Right renal cortex interstitium (tissue), 3 donors: Measurements from ENCODE around the gene BTBD3. TPM values are rescaled to one million over a fixed set of nuclear protein-coding genes. Genes with fewer than 3 reads are reported as not detected.
A peak's percentile ranks its signal among the peaks of the same experiment; 100 is the strongest.

Experiments
- DNase-seq, 3 donors: peaks; one replicate each; pipeline ENCODE4 v3.0.0-alpha.2; 2013; ENCODE audit warnings: low read depth in 3 of 3, low spot score in 2 of 3
- polyA plus RNA-seq, 3 donors: library from polyadenylated mRNA; unstranded; fragments of 120-200 nt; gene quantifications; one replicate each; pipeline ENCODE4 v1.2.1, GENCODE V29; 2013; ENCODE audit not compliant: insufficient read length in 3 of 3

BTBD3 gene
- polyA plus RNA-seq, 3 donors = 65.3 to 74.3 (median 69.8) TPM

DNA sequence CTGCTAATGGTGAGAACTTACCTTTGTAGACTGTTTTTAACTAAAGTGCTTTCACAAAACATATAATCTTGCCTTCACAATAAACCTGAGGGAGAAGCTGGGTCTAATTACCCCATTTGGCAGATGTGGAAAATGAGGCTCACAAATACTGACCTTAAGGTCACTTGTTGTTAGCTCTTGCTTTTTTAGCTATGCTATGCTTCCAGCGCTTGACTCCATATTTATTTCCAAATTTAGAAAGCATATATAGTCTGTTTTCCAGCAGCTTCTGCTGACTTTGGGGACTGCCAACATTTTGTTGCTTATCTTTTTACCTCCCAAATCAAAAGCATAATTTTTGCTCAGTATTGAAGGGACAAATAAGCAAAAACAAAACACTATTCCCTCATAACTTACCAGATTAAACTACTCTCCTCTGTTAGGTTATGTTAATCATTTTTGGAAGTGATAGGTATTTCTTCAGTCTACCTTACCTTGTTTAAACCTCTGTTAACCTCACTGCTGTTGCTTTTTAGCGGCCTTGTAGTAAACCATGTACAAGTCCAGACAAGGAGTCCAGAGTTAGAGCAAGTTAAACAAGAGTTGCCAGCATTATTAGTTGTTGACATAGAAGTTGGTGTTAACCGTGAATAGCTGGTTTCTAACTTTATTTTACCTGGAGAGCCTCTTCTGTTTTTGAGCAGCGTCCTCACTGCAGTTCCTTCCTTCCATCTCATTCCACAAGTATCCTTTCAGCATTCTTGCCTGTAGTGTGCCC lies 4.9 kb upstream of the BTBD3 start:
- no peak for DNase-seq

DNA sequence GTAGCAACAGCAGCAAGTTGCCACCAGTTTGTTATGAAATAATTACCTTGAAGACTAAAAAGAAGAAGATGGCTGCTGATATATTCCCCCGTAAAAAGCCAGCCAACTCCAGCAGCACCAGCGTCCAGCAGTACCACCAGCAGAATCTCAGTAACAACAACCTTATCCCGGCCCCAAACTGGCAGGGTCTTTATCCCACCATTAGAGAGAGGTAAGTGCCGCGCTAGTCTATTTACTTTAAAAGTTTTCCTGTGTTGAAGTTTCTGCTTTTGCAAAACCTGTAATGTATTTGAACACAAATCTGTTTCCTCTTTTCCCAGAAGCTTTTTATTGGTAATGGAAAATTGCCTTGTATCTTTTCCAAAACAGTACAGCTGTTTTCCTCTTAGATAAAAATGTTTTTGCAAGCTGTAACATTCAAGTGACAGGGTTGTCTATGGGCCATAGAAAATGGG lies 725 bp downstream of the BTBD3 start:
- no peak for DNase-seq

DNA sequence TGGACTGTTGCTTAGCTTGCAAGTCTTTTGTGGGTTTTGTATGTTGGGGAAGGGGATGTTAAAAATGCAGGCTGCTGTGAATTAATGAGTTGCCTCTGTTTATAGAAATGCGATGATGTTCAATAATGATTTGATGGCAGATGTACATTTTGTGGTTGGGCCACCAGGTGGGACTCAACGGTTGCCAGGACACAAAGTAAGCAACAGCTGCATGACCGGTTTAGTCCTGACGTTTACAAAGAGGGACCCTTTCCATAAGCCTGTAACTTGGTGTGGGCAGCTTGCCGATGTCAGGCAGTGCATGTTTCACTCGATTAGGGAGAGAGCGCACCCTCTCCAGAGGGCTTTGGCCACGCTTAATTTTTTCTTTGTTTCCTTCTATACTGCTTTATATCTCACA lies 1.3 kb downstream of the BTBD3 start:
- DNase-seq = no peak

DNA sequence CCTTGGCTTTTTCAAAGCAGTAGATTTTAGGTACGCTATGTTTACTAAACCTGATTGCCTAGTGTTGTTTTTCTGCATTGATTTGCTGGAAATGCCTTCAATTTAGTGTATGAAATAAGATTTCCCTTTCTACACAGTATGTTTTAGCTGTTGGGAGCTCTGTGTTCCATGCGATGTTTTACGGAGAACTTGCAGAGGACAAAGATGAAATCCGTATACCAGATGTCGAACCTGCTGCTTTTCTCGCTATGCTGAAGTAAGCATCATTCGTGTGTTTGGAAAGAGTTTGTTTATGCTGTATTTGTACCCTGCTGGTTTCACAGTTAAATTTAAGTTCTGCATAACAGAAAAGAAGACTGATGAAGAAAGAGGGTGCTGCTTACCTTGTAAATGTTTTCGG lies 1.9 kb downstream of the BTBD3 start:
- DNase-seq = no peak

DNA sequence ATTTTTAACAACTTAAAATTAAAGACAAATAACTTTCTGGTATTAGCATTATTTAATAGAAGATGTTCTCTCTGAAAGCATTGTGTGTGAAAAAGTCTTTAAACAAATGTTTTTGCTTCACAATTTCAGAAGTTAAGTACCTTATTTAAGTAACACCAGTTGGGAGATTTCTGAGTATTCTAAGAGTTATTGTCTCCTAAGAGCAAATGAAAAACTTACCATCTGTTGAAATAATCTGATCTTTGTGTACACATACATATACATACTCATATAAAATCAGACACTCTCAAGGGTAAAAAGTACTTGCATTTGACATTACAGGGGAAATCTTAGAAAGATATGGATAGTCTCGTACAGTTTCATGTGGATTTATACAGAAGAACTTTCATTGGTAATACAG lies 2.4 kb downstream of the BTBD3 start:
- no peak for DNase-seq

DNA sequence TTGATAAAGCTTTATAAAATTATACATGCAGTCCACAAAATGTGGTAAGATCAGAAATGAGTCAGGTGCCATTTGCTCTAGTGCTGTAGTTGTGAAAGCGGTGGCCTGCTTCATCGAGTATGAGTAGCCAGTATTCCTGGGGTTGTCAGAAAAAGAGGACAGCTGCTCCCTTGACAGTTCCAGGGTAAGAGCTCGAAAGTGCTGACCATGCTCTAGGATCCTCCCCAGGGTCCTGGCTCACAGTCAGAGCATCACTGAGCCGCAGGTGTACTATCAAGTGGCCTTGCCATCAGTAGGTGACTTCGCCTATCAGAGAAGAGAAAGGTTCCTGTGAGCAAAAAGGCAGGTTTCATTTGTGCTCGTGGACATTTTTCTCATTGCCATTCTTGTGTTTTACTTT lies 3.6 kb downstream of the BTBD3 start:
- DNase-seq = no peak

DNA sequence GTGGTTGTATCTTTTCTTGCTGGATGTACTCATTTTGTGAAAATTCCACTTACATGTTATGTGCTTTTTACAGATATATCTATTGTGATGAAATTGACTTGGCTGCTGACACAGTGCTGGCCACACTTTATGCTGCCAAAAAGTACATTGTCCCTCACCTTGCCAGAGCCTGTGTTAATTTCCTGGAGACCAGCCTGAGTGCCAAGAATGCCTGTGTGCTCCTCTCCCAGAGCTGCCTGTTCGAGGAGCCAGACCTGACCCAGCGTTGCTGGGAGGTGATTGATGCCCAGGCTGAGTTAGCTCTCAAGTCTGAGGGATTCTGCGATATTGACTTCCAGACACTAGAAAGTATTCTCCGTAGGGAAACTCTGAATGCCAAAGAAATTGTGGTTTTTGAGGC lies 4.9 kb downstream of the BTBD3 start:
- no peak for DNase-seq

DNA sequence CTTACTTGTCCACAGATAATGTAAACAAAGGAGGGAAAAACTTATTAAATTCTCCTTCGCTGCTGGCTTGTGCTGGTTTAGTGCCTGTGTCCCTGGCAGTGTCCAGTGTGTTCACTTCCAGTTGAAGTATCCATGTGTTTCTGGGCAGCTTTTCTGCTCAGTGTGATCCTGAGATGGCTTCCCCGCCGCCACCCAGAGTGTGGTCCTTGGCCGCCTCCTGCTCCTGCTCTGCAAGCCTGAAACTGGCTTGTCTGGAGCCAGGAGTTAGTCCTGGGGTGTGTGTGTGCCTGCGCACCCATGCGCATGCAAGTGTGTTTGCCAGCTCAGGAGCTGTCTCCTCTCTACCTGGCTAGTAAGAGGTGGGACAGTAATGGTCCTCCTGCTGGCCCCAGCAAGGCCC lies 7.2 kb downstream of the BTBD3 start:
- DNase-seq = no peak

DNA sequence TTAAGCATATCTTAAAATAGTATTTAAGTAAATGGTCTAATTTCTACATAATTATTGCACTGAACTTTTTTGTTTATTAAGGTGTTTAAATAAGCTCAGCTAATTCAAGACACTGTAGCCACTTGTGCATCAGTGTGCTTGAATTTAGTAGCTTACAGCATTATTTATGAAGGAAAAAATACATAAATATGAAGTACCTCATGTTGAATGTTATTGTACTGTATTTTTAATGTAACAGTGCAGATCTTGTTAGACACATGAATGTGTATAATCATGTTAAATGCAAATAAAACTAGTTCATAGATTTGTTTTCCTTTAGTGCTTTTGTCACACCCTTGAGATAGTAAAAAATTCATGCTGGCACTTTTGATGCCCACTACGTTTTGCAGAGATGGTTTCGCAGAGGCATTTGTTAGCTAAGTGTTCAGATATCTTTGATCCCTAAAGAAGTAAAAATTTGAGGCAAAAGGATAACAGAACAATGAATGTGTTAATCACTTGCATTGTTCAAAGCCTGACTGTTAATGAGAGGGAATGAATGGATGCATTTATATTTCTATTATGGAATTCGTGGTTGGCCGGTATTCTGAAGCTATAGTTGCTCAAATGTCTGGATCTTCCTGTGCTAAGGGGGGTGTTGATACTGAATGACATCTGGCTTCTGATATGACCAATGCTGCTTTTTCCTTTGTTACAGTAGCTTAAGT lies 8.8 kb downstream of the BTBD3 start:
- no peak for DNase-seq

DNA sequence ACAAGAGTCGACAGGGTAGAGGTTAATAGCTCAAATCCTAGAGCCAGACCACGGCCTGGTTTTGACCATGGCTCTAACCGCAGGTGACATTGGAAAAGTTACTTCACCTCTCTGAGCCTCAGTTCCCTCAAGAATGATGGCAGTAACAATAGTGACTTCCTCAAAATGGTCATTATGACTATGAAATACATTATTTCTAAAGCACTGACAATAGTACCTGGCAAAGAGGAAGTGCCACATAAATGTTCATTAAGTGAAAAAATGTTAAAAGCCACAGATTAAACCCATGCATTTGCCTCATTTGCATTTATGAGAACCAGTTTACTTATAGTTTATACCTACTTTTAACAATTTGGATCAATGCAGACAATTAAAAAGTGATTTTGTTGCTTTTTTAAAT lies 12.3 kb downstream of the BTBD3 start:
- no peak for DNase-seq

DNA sequence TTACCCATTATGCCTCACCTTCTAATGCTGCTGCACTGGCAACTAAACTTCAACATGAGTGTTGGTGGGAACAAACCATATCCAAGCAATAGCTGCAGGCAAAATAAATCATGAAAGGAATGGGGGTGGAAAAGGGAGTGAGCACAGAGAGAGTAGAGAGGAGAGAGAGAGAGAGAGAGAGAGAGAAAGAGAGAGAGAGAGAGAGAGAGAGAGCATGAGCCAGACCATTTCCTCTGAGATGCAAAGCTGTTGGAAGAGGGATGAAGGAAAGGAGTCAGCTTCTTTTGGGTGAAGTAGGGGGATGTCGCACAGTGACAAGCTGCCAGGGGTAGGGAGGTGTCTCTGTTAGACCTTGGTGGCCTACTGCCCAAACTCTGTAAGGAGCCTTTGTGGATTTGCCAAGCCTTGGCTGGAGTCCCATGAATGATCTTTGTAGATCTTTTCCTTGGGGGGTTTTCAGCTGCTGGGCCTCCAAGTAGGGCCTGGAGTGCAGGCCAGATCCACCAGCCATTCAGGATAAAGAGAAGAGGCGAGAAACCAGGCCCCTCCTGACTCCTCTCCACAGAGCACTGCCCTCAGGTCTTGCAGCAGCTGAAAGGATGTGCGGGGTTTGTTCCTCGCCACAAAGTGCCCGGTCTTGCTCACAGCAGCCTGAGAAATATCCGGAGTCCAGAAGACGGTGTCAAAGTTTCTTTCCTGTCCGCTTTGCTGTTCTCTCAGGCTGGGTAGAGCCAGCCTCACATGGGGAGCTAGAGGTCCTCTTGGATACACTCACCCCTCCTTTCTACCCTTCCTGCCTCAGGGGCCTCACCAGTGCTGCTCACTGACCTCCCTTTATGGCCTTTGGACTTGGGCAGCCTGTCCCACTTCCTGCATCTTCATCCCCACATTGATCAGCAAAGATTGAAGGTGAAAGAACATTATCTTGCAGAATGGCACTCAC lies 17.8 kb downstream of the BTBD3 start:
- no peak for DNase-seq

DNA sequence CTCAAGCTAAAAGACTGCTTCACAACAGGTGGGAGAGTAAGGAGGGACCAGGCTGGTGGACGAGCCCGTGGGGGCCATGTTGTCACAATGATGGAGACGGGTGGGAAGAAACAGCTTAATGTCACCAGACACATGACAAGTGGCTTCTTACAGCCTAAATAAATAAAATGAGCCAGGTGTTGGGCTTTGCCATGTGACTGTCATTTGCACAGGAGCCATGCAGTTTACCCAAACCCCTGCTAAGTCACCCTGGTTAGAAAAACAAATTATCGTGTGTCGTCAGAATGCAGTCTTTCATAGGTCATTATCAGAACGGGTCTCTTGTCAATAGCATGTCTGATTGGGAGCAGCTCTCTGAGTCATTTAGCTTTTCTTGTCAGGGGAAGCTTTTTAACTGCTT lies 18.5 kb downstream of the BTBD3 start:
- no peak for DNase-seq

DNA sequence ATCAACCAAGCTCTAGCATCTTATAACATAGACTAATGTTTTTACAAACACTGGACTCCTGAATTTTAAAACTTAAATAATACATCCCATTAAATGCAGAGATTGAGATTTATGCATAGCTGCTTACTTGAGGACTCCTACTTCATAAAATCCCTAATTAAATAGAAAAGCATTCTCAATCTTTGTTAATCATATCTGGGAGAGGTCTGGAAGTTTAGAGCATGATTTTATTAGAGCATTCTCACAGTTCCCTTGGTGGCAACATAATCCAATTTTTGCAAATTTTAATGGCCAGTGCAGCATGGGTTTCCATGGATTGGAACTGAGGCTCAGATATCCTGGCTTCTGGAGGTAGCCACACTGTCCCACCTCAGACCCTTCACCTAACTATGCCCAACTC lies 19.5 kb downstream of the BTBD3 start:
- no peak for DNase-seq

DNA sequence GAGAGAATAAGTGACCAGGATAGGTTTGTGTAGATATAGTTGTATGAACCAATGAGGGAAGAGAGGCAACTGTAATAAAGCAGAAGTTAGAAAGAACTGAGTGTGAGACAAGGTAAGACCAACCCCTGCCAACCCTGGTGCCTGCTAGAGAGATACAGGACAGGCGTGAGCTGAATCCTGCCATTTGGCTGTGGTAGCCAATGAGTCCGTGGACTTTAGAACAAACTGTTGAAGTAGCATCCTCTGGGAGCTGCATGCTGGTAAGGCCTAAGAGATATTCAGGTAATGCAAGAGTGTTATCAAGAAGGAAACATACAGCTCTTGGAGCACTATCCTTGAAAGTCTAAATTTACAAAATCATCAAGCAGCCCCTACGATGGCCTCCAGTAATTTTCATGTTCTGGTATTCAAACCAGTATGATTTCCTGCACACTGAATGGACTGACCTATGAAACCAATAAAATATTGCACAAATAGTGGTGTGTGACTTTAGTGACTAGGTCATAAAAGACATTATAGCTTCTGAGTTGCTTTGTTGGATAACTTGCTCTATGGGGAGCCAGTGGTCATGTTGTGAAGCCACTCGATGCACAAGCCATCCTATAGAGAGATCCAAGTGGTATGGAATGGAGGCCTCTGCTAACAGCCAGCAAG lies 24.0 kb downstream of the BTBD3 start:
- DNase-seq = no peak

DNA sequence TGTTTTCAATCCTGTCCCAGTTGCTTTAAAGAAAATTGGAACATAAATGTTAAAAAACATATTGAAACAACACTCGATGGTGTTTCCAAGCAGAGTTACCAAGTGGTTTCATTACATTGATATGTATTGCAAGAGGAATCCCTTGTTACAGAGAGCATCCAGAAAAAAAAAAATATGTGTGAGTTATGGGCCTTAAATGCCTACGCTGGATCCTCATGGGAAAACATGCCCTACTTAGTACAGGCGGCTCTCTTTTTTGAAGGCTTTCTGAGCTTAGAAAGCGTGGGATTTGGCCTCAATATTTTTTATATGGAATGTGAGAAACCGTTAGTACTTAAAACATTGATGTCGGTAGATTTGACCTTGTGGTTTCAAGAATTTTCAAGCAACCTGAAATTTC lies 26.1 kb downstream of the BTBD3 start:
- DNase-seq = no peak

DNA sequence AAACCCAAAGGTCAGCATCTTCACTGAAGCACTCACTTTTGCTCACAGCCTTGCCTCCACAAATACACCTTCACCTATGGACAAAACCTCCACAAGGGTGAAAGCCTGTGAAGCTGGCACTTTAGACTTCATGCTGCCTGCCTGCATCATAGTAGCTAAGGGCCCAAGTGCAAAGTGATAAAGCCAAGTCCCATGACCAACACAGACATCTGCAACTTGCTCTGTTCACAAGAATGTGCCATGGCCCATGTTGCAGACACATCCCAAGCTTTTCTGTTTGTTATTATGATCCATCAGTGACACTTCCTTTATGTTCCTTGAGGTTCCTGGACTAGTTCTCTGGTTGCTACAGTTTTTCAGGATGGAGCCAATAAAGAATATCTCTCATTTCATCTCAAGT lies 31.1 kb downstream of the BTBD3 start:
- DNase-seq = no peak

DNA sequence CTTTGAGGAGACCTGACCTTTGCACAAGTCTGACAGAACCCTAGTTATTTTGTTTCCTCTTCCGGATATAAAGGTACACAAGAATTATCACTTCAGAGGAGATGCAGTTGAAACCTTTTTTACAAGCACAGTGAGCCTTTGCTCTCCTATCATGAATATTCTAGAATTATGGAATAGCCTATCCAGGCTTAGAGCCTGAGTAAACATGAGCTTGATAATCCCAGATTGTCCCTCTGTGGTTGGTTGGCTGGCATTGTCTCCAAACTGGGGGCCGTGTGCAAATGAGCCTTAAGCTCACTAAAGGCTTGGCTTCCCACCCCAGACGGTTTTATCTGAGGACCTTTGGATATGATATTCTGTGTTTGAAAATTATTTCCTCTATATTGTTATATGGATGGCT lies 32.0 kb downstream of the BTBD3 start:
- DNase-seq = no peak

DNA sequence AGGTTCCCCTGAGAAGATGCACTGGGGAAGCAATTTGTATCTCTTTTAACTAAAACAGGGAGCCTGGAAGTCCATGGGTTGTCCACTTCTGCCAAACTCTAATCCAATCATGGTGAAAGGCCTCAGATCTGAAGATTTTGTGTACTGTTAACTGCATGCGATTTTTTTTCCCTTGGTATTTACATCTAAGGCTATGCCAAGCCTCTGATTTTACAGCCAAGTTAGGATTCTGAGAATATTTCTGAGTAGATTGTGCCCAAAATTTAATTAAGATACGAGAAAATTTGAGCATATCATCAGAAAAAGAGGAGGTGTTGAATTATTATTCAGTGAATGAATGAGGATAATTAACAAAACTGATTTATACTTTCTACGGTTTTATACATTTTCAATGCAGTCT lies 34.0 kb downstream of the BTBD3 start:
- no peak for DNase-seq

DNA sequence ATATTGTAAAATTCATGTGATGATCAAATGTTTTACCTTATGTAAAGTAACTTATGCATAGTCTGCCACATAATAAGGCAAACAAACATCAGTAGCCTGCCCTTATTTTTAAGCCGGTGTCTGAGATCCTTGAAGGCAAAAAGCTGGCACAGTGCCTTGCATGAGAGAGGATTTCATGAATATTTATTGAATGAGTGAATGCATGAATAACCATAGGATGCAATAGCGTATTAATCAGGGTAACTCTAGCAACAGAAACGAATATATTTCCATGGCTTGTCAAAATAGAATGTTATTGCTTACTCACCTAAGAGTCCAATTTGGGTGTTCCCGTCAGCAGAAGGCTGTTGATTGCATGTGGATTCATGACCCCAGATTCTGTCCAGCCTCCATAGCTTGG lies 34.9 kb downstream of the BTBD3 start:
- DNase-seq = peak in 2 of 3 donors; percentile 5 to 7

DNA sequence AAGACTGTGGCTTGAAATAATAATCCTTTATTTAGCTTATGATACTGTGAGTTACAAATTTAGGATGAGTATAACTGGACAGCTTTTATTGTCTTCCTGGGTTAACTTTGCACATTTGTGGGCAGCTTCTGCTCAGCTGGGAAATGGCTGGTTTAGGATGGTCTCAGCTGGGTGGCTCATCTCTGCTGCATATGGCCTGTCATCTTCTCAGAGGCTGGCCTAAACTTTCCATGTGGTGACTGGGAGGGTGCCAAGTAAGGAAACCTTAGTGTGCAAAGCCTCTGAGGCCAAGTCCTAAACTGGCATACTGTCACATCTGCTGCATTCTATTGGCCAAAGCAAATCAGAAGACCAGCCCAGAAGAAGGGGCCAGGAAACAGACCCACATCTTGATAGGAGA lies 40.2 kb downstream of the BTBD3 start:
- no peak for DNase-seq

DNA sequence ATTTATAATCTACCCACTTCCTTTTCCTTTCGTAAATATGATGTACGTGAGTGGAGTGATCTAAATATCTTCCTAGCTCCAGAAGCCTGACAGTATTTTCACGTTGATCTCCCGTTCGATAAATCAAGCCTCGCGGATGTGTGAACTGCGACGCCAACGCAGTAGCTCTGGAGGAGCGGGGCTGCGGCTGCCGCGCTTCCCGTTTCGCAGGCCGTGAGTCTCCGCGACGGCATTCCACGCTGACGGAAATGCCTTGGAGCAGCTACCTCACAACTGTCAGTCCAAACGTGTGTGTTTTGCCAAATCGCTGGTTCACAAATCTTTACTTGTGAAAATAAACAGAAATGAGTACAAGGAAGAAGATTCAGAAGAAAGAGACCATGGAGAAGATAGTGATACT lies 41.2 kb downstream of the BTBD3 start:
- no peak for DNase-seq
